Spleen (tissue), 11 donors: ENCODE data around the gene RERE. TPM values are rescaled to one million over a fixed set of nuclear protein-coding genes. Genes with fewer than 3 reads are reported as not detected.

Experiments
- DNase-seq: peaks from one replicate; pipeline ENCODE4 v3.0.0-alpha.2; 2020
- H3K27ac ChIP-seq, 8 donors: fragments of 200-600 bp; sonication (generic) in 7 of 8; 1 replicate in 4 of 8; 2 replicates in 4 of 8; pipeline versions ENCODE4 v1.5.0 to v1.8.0; 2016 to 2021; ENCODE audit warnings: inconsistent platforms in 4 of 8, mild to moderate bottlenecking in 4 of 8, moderate library complexity in 1 of 8
- H3K27me3 ChIP-seq, 7 donors: fragments of 200-600 bp; sonication (generic) in 6 of 7; replicated peaks in 1 of 7; 1 replicate in 4 of 7; 2 replicates in 3 of 7; pipeline versions ENCODE4 v1.5.0 to v1.8.0; 2016 to 2021; ENCODE audit warnings: inconsistent platforms in 3 of 7, mild to moderate bottlenecking in 1 of 7
- H3K36me3 ChIP-seq, 6 donors: fragments of 200-600 bp; sonication (generic) in 5 of 6; 1 replicate in 4 of 6; 2 replicates in 2 of 6; pipeline versions ENCODE4 v1.5.0 to v1.8.0; 2016 to 2021; ENCODE audit warnings: inconsistent platforms in 2 of 6
- H3K4me1 ChIP-seq, 6 donors: fragments of 200-600 bp; sonication (generic) in 5 of 6; 1 replicate in 3 of 6; 2 replicates in 3 of 6; pipeline versions ENCODE4 v1.5.0 to v1.8.0; 2016 to 2021; ENCODE audit warnings: inconsistent platforms in 3 of 6
- H3K4me3 ChIP-seq, 8 donors: fragments of 200-600 bp; sonication (generic) in 7 of 8; 1 replicate in 4 of 8; 2 replicates in 4 of 8; pipeline versions ENCODE4 v1.5.0 to v1.8.0; 2016 to 2021; ENCODE audit warnings: inconsistent platforms in 4 of 8, mild to moderate bottlenecking in 4 of 8, moderate library complexity in 2 of 8
- H3K9me3 ChIP-seq, 8 donors: fragments of 200-600 bp; sonication (generic) in 7 of 8; 1 replicate in 4 of 8; 2 replicates in 4 of 8; pipeline versions ENCODE4 v1.5.0 to v1.8.0; 2016 to 2021; ENCODE audit warnings: inconsistent platforms in 4 of 8
- POLR2A ChIP-seq, 3 donors: fragments of 450-650 bp; IDR thresholded peaks; one replicate each; pipeline ENCODE4 v1.5.1; 2017; ENCODE audit warnings: antibody characterized with exemption in 3 of 3, mild to moderate bottlenecking in 1 of 3
- POLR2AphosphoS5 ChIP-seq, 3 donors: sonication (generic); formaldehyde crosslinking; IDR thresholded peaks; one replicate each; pipeline ENCODE4 v1.5.1; 2017; ENCODE audit warnings: antibody characterized with exemption in 3 of 3
- WGBS, 5 donors: extraction: QIAGEN DNeasy Blood & Tissue Kit in 3 of 5; methylation state at CpG; one replicate each; pipeline versions ENCODE4 v1.1.5 to v1.1.7; 2013 to 2018; 5-methylcytosine and 5-hydroxymethylcytosine counted together
- intact Hi-C: fragments of 100-400 bp; cut with DNase I; formaldehyde crosslinking; loops from one replicate; pipeline ENCODE4 v1.15.0; 2023; ENCODE audit warnings: low total_unique reads
- polyA plus RNA-seq, 3 donors: library from polyadenylated mRNA; stranded (reverse); fragments of 200-250 nt; gene quantifications; one replicate each; pipeline ENCODE4 v1.2.1, GENCODE V29; 2013
- total RNA-seq, 7 donors: library from RNA; depleted of rRNA in 3 of 7; stranded (reverse); fragments of >200 nt in 3 of 7; fragmentation: NEBNext Ultra II Directional in 4 of 7; extraction: Animal tissue kit (Norgen Biotek cat#: 25700) in 4 of 7; gene quantifications; one replicate each; pipeline versions ENCODE4 v1.1.0 to v1.2.1, GENCODE V29; 2016 to 2021
- TF ChIP-seq, protein P1 (sequence below), 11 experiments: fragments of 200-600 bp in 7 of 11; fragments of 450-650 bp in 4 of 11; sonication (generic) in 4 of 11; IDR thresholded peaks in 8 of 11; conservative IDR thresholded peaks in 3 of 11; 1 replicate in 7 of 11; 2 replicates in 4 of 11; pipeline versions ENCODE4 v1.4.0 to v1.8.0; 2016 to 2021; ENCODE audit warnings: antibody characterized with exemption in 11 of 11, inconsistent platforms in 4 of 11, mild to moderate bottlenecking in 1 of 11
- donor health status: healthy with polysubstance abuse.
- donor health status: DM: no; HTN: no; CAD: no; lungs with moderate emphysema.
- donor health status: DM: no; HTN: no; CAD: no.
- donor health status: Bipolar disorder and iron deficiency.
- donor health status: healthy.
- donor health status: DM: no; HTN: no; CAD: no.
- donor health status: DM: yes; HTN: yes; CAD: no.

RERE gene
- total and polyA plus RNA-seq, 10 donors: 10.3 to 149 (median 117) TPM

DNA sequence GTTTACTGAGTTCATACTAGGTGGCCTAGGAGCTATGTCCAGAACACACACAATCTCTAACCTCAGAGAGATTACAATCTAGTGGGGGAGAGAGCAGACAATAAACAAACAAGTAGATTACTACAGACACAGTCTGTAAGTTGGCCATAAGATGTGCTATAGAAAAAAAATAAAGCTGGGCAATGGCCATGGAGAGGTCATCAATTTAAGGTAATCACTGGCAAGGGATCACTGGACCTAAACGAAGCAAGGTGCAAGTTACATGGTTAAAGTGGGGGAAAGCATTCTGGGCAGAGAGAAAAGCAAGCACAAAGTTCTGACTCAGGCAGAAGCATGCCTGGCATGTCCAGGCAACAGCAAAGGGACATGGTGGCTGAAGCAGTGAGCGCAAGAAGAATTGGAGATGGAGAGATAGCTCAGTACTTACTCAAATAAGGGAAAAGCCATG lies 147.0 kb downstream of the RERE start:
- Histone ChIP-seq H3K4me3 (no peak overlapping the region), H3K27me3 (no peaks in the 10 kb centered on the region), H3K27ac (peak overlapping the region in 4 of 8 donors; percentile 11 to 36 (median 29)), H3K36me3 (no peaks in the 10 kb centered on the region), H3K4me1 (peaks cover 37 to 88% (median 60%) of the 10 kb centered on the region in 6 donors), H3K9me3 (no peaks in the 10 kb centered on the region)
- intact Hi-C loops: loop anchor here (5.0 kb wide), 1 partner anchor 108 kb away; no protein-coding TSS in a partner anchor
- 85 to 95% (median 85%) methylated on average over 2 of the region's 2 CpGs for WGBS, 5 donors
- no peak for TF ChIP-seq POLR2AphosphoS5 (IDR thresholded peaks at IDR 0.05)
- TF ChIP-seq, protein P1, sequence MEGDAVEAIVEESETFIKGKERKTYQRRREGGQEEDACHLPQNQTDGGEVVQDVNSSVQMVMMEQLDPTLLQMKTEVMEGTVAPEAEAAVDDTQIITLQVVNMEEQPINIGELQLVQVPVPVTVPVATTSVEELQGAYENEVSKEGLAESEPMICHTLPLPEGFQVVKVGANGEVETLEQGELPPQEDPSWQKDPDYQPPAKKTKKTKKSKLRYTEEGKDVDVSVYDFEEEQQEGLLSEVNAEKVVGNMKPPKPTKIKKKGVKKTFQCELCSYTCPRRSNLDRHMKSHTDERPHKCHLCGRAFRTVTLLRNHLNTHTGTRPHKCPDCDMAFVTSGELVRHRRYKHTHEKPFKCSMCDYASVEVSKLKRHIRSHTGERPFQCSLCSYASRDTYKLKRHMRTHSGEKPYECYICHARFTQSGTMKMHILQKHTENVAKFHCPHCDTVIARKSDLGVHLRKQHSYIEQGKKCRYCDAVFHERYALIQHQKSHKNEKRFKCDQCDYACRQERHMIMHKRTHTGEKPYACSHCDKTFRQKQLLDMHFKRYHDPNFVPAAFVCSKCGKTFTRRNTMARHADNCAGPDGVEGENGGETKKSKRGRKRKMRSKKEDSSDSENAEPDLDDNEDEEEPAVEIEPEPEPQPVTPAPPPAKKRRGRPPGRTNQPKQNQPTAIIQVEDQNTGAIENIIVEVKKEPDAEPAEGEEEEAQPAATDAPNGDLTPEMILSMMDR (IDR thresholded peaks at IDR 0.05 in 8 of 11, conservative IDR thresholded peaks at IDR 0.05 in 3 of 11): no peak
- TF ChIP-seq POLR2A (IDR thresholded peaks at IDR 0.05): no peak
- DNase-seq: no peak

DNA sequence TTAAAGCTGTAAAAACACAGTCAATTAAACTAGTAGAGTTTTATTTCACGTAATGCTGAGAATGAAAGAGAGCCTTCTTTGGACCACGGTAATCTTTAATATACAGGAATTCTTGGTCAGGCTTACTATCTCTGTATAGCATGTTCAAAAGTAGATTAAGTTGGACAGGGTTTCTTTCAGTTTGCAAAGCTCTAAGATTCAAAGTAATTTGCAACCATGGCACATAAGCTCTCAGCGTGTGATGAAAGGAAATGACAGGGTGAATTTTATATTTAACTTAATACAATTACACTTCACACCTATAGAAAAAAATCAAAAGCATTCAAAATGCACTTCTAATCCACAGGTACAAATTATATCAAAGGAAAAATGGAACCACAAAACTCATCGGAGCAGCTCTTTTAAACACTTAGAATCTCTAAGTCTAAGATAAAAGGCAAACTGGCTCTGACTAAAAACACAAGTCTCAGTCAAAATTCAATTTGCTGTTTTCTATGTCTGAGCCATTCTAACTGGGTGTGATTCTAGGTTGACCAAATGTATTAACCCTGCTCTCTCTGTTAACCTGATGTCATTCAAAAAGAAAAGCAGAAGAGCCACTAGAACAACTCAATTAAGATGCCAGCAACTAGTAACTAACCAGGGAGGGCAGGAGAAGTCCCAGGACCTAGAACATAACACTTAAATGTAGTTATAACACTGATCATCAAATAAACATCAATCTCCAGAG lies 147.7 kb downstream of the RERE start:
- peaks cover 41 to 90% (median 66%) of the 10 kb centered on the region in 6 donors for H3K4me1 ChIP-seq
- TF ChIP-seq, protein P1 (IDR thresholded peaks at IDR 0.05 in 8 of 11, conservative IDR thresholded peaks at IDR 0.05 in 3 of 11): no peak
- TF ChIP-seq POLR2A (IDR thresholded peaks at IDR 0.05): no peak
- TF ChIP-seq POLR2AphosphoS5 (IDR thresholded peaks at IDR 0.05): no peak
- intact Hi-C loops: loop anchor here (5.0 to 10.0 kb wide), 2 partner anchors 65 to 107 kb away; no protein-coding TSS in a partner anchor

DNA sequence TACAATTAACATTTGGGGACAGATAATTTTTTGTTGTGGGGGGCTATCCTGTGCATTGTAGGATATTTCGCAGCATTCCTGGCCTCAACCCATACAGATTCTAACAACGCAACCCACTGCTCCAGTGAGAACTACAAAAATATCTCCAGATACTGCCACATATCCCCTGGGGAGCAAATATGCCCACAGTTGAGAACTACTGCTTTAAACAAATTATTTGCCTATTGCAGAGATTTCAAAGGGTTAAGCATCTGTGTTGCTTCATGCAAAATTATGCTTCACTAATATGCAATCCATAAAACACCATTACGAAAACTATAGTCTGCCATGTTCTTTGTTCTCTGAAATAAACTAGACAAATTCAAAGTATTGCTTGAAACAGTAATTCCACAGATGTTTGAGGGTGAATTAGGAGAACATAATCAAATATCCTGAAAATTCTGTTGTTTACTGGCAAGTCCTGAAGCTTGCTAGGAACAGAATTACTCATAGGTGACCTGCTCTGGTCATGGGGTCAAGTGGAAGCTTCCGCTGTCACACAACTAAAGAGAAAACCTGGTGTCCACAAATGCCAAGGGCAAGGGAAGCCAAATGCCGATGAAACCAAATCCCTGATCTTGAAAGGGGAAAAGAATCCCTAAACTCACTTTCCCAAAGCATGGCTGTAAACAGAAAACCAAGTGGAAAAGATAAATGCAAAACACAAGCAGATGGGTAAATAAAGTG lies 149.4 kb downstream of the RERE start:
- 78 to 84% (median 80%) methylated on average over 5 of the region's 5 CpGs for WGBS, 5 donors
- no peak for DNase-seq
- Histone ChIP-seq H3K27ac (peak overlapping the region in 6 of 8 donors; percentile 2 to 82 (median 30)), H3K4me3 (no peak overlapping the region), H3K36me3 (no peaks in the 10 kb centered on the region), H3K9me3 (no peaks in the 10 kb centered on the region), H3K27me3 (no peaks in the 10 kb centered on the region), H3K4me1 (peaks cover 55 to 96% (median 83%) of the 10 kb centered on the region in 6 donors)
- TF ChIP-seq POLR2AphosphoS5 (IDR thresholded peaks at IDR 0.05) (peak in 1 of 3 donors; percentile 52), POLR2A (IDR thresholded peaks at IDR 0.05) (no peak)
- TF ChIP-seq, protein P1 (IDR thresholded peaks at IDR 0.05 in 8 of 11, conservative IDR thresholded peaks at IDR 0.05 in 3 of 11): no peak
- intact Hi-C loops: loop anchor here (10.0 kb wide), 1 partner anchor 63 kb away; no protein-coding TSS in a partner anchor

More for the DNA sequence above, 147.7 kb downstream of the RERE start:
- Histone ChIP-seq H3K27me3 (no peaks in the 10 kb centered on the region), H3K4me3 (no peak overlapping the region), H3K27ac (peak overlapping the region in 5 of 8 donors; percentile 4 to 36 (median 26)), H3K36me3 (no peaks in the 10 kb centered on the region), H3K9me3 (no peaks in the 10 kb centered on the region)
- DNase-seq: no peak
- WGBS, 5 donors: 60 to 66% (median 63%) methylated on average over 4 of the region's 4 CpGs
